ENCODE results near the gene ARPP19. TPM values are rescaled to one million over a fixed set of nuclear protein-coding genes. Genes with fewer than 3 reads are reported as not detected.

ARPP19 gene
- total RNA-seq, 1 donor from 2014 or later: 150 TPM

DNA sequence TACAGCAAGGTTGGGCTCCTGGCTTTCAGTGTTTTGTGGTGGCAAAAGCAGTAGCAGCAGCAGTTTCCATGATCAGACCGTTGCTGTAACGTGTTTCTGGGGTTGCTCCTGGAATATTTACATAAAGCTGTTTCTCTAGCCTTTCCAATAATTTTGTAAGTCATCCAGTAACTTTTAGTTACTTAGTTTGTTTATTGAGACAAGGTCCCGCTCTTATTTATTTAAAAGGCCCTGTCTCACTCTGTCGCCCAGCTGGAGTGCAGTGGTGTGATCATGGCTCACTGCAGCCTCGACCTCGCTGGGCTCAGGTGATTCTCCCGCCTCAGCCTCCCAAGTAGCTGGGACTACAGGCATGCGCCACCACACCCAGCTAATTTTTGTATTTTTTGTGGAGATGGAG, 31.4 kb downstream of the ARPP19 start:
- H3K36me3 ChIP-seq (ENCODE audit: control insufficient read depth, insufficient read depth, low read length): no peaks in the 10 kb centered on the region
- no peak for FAIRE-seq
- H3K27me3 ChIP-seq (ENCODE audit: control insufficient read depth, insufficient read depth, low read length): no peaks in the 10 kb centered on the region
- TF ChIP-seq, protein P1, sequence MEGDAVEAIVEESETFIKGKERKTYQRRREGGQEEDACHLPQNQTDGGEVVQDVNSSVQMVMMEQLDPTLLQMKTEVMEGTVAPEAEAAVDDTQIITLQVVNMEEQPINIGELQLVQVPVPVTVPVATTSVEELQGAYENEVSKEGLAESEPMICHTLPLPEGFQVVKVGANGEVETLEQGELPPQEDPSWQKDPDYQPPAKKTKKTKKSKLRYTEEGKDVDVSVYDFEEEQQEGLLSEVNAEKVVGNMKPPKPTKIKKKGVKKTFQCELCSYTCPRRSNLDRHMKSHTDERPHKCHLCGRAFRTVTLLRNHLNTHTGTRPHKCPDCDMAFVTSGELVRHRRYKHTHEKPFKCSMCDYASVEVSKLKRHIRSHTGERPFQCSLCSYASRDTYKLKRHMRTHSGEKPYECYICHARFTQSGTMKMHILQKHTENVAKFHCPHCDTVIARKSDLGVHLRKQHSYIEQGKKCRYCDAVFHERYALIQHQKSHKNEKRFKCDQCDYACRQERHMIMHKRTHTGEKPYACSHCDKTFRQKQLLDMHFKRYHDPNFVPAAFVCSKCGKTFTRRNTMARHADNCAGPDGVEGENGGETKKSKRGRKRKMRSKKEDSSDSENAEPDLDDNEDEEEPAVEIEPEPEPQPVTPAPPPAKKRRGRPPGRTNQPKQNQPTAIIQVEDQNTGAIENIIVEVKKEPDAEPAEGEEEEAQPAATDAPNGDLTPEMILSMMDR (IDR thresholded peaks at IDR 0.05; ENCODE audit: insufficient read depth, low read length, severe bottlenecking): no peak
- no peak for DNase-seq (ENCODE audit: low read depth)
- no peak overlapping the region for H3K4me3 ChIP-seq (ENCODE audit: low read depth, low read length)

DNA sequence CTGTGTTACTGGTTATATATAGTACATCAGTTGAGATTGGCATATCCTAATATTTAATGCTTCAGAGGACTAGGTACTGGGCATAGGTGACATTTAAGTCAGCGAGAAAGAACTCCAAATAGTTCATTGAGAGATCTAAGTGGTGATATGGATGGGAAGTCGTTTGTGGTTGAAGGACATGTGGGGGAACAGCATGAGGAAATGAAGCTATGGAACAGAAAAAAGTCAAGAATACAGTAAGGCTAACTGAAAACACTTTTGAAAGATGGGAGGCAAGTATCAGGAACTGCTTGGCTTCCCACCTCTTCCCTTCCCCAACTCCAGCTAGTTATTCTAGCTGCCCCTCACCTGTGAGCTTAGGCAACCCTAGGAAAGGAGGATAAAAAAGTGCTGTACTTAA, 36.4 kb downstream of the ARPP19 start:
- Histone ChIP-seq H3K27me3 (ENCODE audit: control insufficient read depth, insufficient read depth, low read length) (no peaks in the 10 kb centered on the region), H3K36me3 (ENCODE audit: control insufficient read depth, insufficient read depth, low read length) (no peaks in the 10 kb centered on the region), H3K4me3 (ENCODE audit: low read depth, low read length) (no peak overlapping the region)
- FAIRE-seq (no peak), DNase-seq (ENCODE audit: low read depth) (no peak)
- TF ChIP-seq, protein P1 (IDR thresholded peaks at IDR 0.05; ENCODE audit: insufficient read depth, low read length, severe bottlenecking): no peak

DNA sequence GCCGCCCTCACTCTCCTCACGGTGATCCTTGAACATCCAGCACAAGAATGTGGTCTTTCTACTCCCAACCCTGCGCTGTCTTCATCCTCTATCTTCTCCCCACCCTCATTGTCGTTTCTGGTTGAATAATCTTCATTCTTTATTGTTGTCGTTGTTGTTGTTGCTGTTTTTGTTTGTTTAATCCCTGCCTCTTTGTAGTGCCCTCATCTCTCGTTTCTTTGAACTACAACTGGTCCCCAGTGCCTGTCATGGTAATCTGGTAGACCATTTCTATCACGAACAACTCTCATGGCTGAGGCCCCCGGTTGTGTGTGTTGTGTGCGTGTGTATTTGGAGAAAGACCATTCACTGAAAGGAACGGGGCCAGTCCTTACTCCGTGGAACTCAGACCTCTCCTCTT, 38.9 kb downstream of the ARPP19 start:
- Histone ChIP-seq H3K4me3 (ENCODE audit: low read depth, low read length) (no peak overlapping the region), H3K27me3 (ENCODE audit: control insufficient read depth, insufficient read depth, low read length) (no peaks in the 10 kb centered on the region), H3K36me3 (ENCODE audit: control insufficient read depth, insufficient read depth, low read length) (no peaks in the 10 kb centered on the region)
- DNase-seq (ENCODE audit: low read depth) (no peak), FAIRE-seq (no peak)
- TF ChIP-seq, protein P1 (IDR thresholded peaks at IDR 0.05; ENCODE audit: insufficient read depth, low read length, severe bottlenecking): no peak

DNA sequence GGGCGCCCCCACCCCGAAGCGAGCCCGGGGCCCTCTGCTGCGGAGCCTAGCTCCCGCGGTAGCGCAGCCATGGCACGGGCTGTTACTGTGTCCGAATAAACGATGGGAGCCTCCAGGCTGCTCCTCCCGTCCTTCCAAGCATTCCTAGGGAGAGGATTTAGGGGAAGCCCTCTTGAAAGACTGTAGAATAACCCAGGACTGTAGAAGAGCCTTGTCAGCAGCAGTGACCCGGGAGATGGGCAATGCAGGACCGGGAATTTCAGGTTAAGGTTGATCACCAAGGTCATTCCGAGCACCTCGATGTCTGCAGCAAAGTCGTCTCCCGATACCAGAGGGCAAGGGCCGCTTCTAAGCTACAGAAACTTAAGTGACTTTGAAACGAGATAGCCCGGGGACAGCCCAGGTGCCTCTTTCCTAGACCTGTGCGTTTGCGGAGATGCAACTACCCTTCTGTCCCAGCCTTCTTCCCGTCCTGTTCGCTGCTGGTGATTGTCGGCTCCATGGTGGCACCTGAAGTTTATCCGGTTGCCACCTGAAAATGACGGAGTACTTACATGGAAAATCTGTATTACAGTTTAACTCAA, 39.4 kb downstream of the ARPP19 start:
- FAIRE-seq: no peak
- TF ChIP-seq, protein P1 (IDR thresholded peaks at IDR 0.05; ENCODE audit: insufficient read depth, low read length, severe bottlenecking): no peak

DNA sequence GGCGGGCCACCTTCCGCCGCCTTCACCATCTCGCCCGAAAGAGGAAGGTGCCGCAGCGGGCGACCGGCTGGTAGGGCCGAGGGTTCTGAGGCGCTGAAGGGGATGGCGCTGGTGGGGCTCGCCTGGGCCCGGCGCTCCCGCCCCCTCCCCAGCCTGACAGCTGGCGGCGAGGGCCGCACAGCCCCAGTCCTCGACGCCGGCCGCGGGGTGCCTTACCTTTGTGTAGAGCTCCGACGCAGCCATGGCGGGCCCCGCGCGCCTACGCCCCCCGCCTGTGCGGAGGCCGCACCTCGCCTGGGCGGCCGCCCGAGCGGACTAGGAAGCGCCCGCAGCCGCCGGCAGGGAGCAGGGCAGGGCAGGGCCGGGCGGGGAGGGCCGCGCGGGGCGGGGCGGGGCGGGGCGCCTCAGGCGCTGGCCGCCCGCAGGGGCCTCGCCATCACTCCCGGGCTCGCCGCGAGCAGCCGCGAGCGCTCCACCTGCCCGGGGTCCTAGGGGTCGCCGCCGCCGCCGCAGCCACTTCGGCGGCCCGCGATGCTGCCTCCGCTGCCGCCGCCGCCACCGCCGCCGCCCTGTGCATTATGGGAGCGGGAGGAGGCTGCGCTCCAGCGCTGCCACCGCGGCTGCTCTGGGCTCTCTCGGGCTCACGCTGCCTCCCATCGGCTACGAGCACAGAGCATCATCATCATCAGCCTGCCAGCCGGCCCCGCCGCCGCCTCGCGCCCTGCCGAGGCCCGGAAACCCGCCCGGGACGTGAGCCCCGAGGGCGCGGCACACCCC, 40.1 kb downstream of the ARPP19 start, which contains the start of gene MYO5A:
TSS of gene MYO5A (minus strand) at position 317 of the 777 bp plus-strand sequence. CDS start at position 243, 74 bp downstream.
- peak; percentile 62 for DNase-seq (ENCODE audit: low read depth)
- TF ChIP-seq, protein P1 (IDR thresholded peaks at IDR 0.05; ENCODE audit: insufficient read depth, low read length, severe bottlenecking): peak; percentile 15
- no peak for FAIRE-seq
- Histone ChIP-seq H3K27me3 (ENCODE audit: control insufficient read depth, insufficient read depth, low read length) (no peaks in the 10 kb centered on the region), H3K4me3 (ENCODE audit: low read depth, low read length) (peak within 1 kb of the TSS; percentile 66), H3K36me3 (ENCODE audit: control insufficient read depth, insufficient read depth, low read length) (no peaks in the 10 kb centered on the region)

More for the DNA sequence above, 39.4 kb downstream of the ARPP19 start:
- Histone ChIP-seq H3K4me3 (ENCODE audit: low read depth, low read length) (peak overlapping the region; percentile 66), H3K36me3 (ENCODE audit: control insufficient read depth, insufficient read depth, low read length) (no peaks in the 10 kb centered on the region), H3K27me3 (ENCODE audit: control insufficient read depth, insufficient read depth, low read length) (no peaks in the 10 kb centered on the region)
- no peak for DNase-seq (ENCODE audit: low read depth)

All from bronchial epithelial cell (primary cell).